ENCODE data around the gene SLAIN1. TPM values are rescaled to one million over a fixed set of nuclear protein-coding genes. Genes with fewer than 3 reads are reported as not detected.

The SLAIN1 gene
- total and polyA plus RNA-seq, 2 of the 4 experiments (the other 2 are of a cell fraction): 0.29 to 0.36 TPM

DNA sequence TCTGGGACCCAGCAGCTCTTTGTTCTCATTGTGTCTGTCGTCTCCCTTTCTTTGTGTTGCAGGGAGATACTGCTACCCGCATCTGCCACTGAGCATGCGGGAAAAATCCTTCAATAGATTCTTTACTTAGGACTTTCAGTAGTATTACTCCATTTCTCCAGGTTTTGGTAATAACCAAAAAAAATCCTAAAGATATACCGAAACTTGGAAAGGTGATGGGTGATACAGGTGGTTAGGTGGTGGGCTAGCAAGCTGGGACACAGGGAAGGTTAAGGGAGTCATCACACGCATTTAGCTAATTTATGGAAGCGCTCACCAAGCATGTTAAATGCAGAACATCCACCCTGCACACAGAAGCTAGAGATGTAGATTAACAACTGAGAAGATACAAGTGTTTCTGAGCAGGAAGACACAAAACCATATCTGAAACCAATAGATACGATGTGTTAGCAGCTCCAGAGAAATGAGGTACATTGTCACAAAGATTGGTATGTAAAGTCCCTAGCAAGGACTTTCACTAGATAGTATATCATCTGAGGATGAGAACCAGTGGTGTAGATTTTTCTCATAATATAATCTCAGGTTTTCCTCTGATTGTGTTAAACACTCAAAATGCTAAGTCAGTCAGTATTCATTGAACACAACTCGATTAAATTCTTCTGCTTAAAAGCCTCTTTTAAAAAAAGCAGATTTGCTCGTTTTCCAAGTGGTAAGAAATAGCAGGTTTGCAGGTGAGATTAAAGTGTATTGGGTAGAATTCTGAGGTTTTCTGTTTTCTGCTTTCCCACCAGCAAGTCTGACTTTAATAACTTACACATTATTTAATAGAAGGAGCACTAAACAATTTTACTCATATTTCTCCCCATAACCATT, 1.2 kb upstream of the SLAIN1 start:
- Histone ChIP-seq H2BK15ac (ENCODE audit: low read depth, low read length) (no peak overlapping the region), H3K9ac (ENCODE audit: low read depth, low read length) (no peak overlapping the region), H2AK9ac (replicated peaks; ENCODE audit: low read depth, low read length, poor library complexity) (no peak overlapping the region), H3K79me1 (ENCODE audit: low read depth in 1 of 2, low read length in 2 of 2) (no peaks in the 10 kb centered on the region), H3K9me3 (ENCODE audit: control insufficient read depth, insufficient read depth, low read length) (no peaks in the 10 kb centered on the region), H4K8ac (ENCODE audit: low read depth in 2 of 2, low read length in 2 of 2) (no peak overlapping the region), H3K14ac (replicated peaks; ENCODE audit: low read depth, low read length) (no peak overlapping the region), H3K23ac (ENCODE audit: low read depth, low read length) (no peak overlapping the region), H4K20me1 (ENCODE audit: insufficient read depth, low read length) (no peaks in the 10 kb centered on the region), H3K4me3 (ENCODE audit: insufficient read depth, low read depth, low read length) (no peak overlapping the region), H3K27me3 (ENCODE audit: control insufficient read depth, insufficient read depth, low read length) (peaks cover 22% of the 10 kb centered on the region), H3K36me3 (ENCODE audit: control insufficient read depth, insufficient read depth, low read length) (no peaks in the 10 kb centered on the region), H3K4me2 (ENCODE audit: low read depth, low read length) (no peak overlapping the region), H2BK20ac (ENCODE audit: low read depth, low read length) (no peak overlapping the region), H4K5ac (ENCODE audit: low read depth, low read length) (no peak overlapping the region), H2AFZ (replicated peaks; ENCODE audit: low read length, poor library complexity) (no peak overlapping the region), H3K27ac (ENCODE audit: insufficient read depth, low read length) (no peak overlapping the region), H2BK5ac (ENCODE audit: low read depth, low read length, poor library complexity, severe bottlenecking) (no peak overlapping the region), H2AK5ac (ENCODE audit: low read depth, low read length) (no peak overlapping the region), H3K56ac (ENCODE audit: extremely low read depth, insufficient read depth, low read length) (no peak overlapping the region), H3K9me1 (ENCODE audit: insufficient read depth, low read length) (no peaks in the 10 kb centered on the region), H3K4ac (ENCODE audit: low read depth, low read length) (no peak overlapping the region), H3K4me1 (ENCODE audit: control insufficient read depth, insufficient read depth, low read length) (no peaks in the 10 kb centered on the region), H4K91ac (ENCODE audit: insufficient read depth, low read depth, low read length) (no peak overlapping the region), H2BK120ac (ENCODE audit: low read depth, low read length) (no peak overlapping the region), H3K18ac (ENCODE audit: low read depth, low read length) (no peak overlapping the region)
- CTCF ChIA-PET: no interaction called here
- dilution Hi-C loops (cut with HindIII; ENCODE audit: low sequenced_read_pairs, unreplicated experiment) (no loop called here), intact Hi-C loops (cut with micrococcal nuclease) (no loop called here), in situ Hi-C loops (cut with MboI; ENCODE audit: low sequenced_read_pairs) (no loop called here)
- BruUV-seq (replicated peaks): no TSS peak
- POLR2A ChIA-PET (ENCODE audit: unreplicated experiment): no interaction called here
- ATAC-seq (ENCODE audit: low read depth): no peak
- TF ChIP-seq POLR2A (IDR thresholded peaks at IDR 0.05; ENCODE audit: low read depth, low read length): no peak
- TF ChIP-seq, protein P1, sequence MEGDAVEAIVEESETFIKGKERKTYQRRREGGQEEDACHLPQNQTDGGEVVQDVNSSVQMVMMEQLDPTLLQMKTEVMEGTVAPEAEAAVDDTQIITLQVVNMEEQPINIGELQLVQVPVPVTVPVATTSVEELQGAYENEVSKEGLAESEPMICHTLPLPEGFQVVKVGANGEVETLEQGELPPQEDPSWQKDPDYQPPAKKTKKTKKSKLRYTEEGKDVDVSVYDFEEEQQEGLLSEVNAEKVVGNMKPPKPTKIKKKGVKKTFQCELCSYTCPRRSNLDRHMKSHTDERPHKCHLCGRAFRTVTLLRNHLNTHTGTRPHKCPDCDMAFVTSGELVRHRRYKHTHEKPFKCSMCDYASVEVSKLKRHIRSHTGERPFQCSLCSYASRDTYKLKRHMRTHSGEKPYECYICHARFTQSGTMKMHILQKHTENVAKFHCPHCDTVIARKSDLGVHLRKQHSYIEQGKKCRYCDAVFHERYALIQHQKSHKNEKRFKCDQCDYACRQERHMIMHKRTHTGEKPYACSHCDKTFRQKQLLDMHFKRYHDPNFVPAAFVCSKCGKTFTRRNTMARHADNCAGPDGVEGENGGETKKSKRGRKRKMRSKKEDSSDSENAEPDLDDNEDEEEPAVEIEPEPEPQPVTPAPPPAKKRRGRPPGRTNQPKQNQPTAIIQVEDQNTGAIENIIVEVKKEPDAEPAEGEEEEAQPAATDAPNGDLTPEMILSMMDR (conservative IDR thresholded peaks at IDR 0.05; ENCODE audit: low read depth, low read length): no peak
- WGBS, 2 experiments (ENCODE audit: extremely low coverage in 2 of 2, insufficient read length in 1 of 2): no CpG with 5 or more reads among the region's 9 CpGs
- no peak for DNase-seq
